Kidney (tissue), 14 donors: ENCODE measurements around the gene TBX10. TPM values are rescaled to one million over a fixed set of nuclear protein-coding genes. Genes with fewer than 3 reads are reported as not detected.
A peak's percentile ranks its signal among the peaks of the same experiment; 100 is the strongest.

Experiments used
- DNase-seq, 5 donors: peaks; one replicate each; pipeline ENCODE4 v3.0.0-alpha.2; 2013 to 2020
- FAIRE-seq: peaks from 2 replicates; lab custom pipeline; 2012; peaks lifted over from hg19 to GRCh38; lab: Jason Lieb, UNC
- H3K27ac ChIP-seq, 2 donors: one replicate each; pipeline ENCODE4 v1.7.0; 2013; ENCODE audit warnings: low read depth in 2 of 2, low read length in 2 of 2, inconsistent platforms in 1 of 2
- H3K27me3 ChIP-seq: one replicate; pipeline ENCODE4 v1.7.1; 2013; ENCODE audit warnings: low read length, inconsistent platforms; ENCODE audit not compliant: control insufficient read depth, insufficient read depth
- H3K36me3 ChIP-seq, 3 donors: one replicate each; pipeline versions ENCODE4 v1.7.0 to v1.7.1; 2013; ENCODE audit warnings: low read length in 3 of 3, control low read depth in 1 of 3, inconsistent platforms in 1 of 3; ENCODE audit not compliant: insufficient read depth in 3 of 3, control insufficient read depth in 2 of 3
- H3K4me1 ChIP-seq, 3 donors: one replicate each; pipeline versions ENCODE4 v1.7.0 to v1.7.1; 2013; ENCODE audit warnings: low read length in 3 of 3, inconsistent platforms in 1 of 3, low read depth in 1 of 3; ENCODE audit not compliant: control insufficient read depth in 2 of 3, insufficient read depth in 2 of 3
- H3K4me3 ChIP-seq, 3 donors: one replicate each; pipeline versions ENCODE4 v1.7.0 to v1.8.1; 2013; ENCODE audit warnings: low read length in 3 of 3, control low read depth in 1 of 3, inconsistent platforms in 1 of 3
- H3K9ac ChIP-seq, 3 donors: one replicate each; pipeline versions ENCODE4 v1.7.0 to v1.7.1; 2013; ENCODE audit warnings: low read length in 3 of 3, control low read depth in 1 of 3, inconsistent platforms in 1 of 3
- H3K9me3 ChIP-seq, 3 donors: one replicate each; pipeline versions ENCODE4 v1.7.0 to v1.7.1; 2013; ENCODE audit warnings: low read length in 3 of 3, control low read depth in 1 of 3, inconsistent platforms in 1 of 3; ENCODE audit not compliant: control insufficient read depth in 2 of 3, insufficient read depth in 1 of 3
- intact Hi-C: fragments of 100-400 bp; cut with DNase I; formaldehyde crosslinking; loops from one replicate; pipeline ENCODE4 v1.11.1; 2022
- polyA plus RNA-seq: library from polyadenylated mRNA; stranded (reverse); fragments of 350-450 nt; fragmentation: Illumina TruSeq; extraction: RNeasy Lipid Tissue Mini Kit (QIAGEN cat#74804); gene quantifications from one replicate; pipeline ENCODE4 v1.2.3, GENCODE V29; 2014; ENCODE audit warnings: low read depth, low replicate concordance; ENCODE audit not compliant: insufficient read depth
- total RNA-seq: library from RNA; stranded (reverse); fragmentation: NEBNext Ultra II Directional; extraction: Animal tissue kit (Norgen Biotek cat#: 25700); gene quantifications from one replicate; pipeline ENCODE4 v1.2.1, GENCODE V29; 2021
- TF ChIP-seq, protein P1 (sequence below): IDR thresholded peaks from 3 replicates; pipeline ENCODE4 v1.5.1; 2012; ENCODE audit warnings: mild to moderate bottlenecking, moderate library complexity, borderline replicate concordance; ENCODE audit not compliant: insufficient read depth; ENCODE audit errors: extremely low read depth
- donor health status: control.
- donor health status: control.
- donor health status: control.
- donor health status: control.
- donor health status: control.
- donor health status: DM: yes; HTN: yes; CAD: no.
- donor health status: Normal renal cell carcinoma (clear cell type).

The TBX10 gene
- total and polyA plus RNA-seq, 2 donors from 2014 or later: not detected

DNA sequence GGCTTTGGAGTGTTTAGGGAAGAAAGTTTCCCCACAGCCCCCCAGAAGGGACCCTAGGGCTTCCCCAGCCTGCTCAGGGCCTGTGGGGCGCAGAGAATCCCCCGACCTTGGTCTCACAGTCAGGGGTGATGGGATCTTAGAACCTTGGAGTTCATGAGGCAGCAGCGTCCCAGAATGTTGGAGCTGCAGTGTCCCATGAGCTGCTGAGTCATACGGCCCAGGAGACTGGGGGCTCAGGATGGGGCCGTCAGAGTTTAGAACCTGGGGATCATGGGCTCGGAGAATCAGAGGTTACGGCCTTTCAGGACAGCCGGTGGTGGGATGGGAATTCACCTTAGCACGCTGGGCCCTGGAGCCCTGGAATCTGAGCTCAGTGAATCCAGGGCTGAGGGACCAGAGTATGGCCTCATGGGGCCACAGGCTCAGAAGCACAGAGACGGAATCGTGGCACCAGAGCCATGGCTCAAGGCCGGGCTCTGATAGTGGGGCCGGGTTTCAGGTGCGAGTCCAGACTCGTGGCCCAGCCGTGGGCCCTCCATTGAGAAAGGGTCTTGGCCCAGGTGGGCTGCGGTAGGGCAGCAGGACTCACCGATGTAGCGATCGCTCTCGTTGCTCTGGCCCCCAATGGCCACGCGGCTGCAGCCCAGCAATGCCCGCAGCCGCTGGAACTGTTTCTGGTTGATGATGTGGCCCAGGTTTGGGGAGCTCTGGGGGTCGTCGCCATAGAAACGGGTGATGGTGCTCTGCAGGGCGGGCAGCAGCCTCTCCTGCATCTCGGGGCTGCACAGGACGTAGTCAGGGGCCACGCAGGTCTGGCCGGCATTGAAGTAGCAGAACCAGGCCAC, 25.4 kb upstream of the TBX10 start:
- FAIRE-seq: no peak
- no peak overlapping the region for H3K27ac ChIP-seq
- H3K9me3 ChIP-seq: no peaks in the 10 kb centered on the region
- H3K4me1 ChIP-seq: no peaks in the 10 kb centered on the region
- H3K4me3 ChIP-seq: no peak overlapping the region
- TF ChIP-seq, protein P1, sequence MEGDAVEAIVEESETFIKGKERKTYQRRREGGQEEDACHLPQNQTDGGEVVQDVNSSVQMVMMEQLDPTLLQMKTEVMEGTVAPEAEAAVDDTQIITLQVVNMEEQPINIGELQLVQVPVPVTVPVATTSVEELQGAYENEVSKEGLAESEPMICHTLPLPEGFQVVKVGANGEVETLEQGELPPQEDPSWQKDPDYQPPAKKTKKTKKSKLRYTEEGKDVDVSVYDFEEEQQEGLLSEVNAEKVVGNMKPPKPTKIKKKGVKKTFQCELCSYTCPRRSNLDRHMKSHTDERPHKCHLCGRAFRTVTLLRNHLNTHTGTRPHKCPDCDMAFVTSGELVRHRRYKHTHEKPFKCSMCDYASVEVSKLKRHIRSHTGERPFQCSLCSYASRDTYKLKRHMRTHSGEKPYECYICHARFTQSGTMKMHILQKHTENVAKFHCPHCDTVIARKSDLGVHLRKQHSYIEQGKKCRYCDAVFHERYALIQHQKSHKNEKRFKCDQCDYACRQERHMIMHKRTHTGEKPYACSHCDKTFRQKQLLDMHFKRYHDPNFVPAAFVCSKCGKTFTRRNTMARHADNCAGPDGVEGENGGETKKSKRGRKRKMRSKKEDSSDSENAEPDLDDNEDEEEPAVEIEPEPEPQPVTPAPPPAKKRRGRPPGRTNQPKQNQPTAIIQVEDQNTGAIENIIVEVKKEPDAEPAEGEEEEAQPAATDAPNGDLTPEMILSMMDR: no peak
- H3K36me3 ChIP-seq: no peaks in the 10 kb centered on the region
- H3K27me3 ChIP-seq: no peaks in the 10 kb centered on the region
- H3K9ac ChIP-seq: no peak overlapping the region
- intact Hi-C loops: no loop called here
- peak in 1 of 5 donors; percentile 29 for DNase-seq

GRCh38 chr11:67664213-67664585, 24.6 kb upstream of the TBX10 start:
- intact Hi-C loops: no loop called here
- no peak overlapping the region for H3K27ac ChIP-seq
- no peaks in the 10 kb centered on the region for H3K9me3 ChIP-seq
- FAIRE-seq: no peak
- H3K9ac ChIP-seq: no peak overlapping the region
- TF ChIP-seq, protein P1: no peak
- H3K4me3 ChIP-seq: no peak overlapping the region
- H3K4me1 ChIP-seq: no peaks in the 10 kb centered on the region
- DNase-seq: peak in 1 of 5 donors; percentile 27
- H3K27me3 ChIP-seq: no peaks in the 10 kb centered on the region
- no peaks in the 10 kb centered on the region for H3K36me3 ChIP-seq

- H3K27ac ChIP-seq: no peak overlapping the region
- intact Hi-C loops: no loop called here
- TF ChIP-seq, protein P1: no peak
- FAIRE-seq: no peak
- H3K4me3 ChIP-seq: no peak overlapping the region
- DNase-seq: no peak
- H3K27me3 ChIP-seq: no peaks in the 10 kb centered on the region
- H3K9me3 ChIP-seq: no peaks in the 10 kb centered on the region
- no peaks in the 10 kb centered on the region for H3K36me3 ChIP-seq
- no peaks in the 10 kb centered on the region for H3K4me1 ChIP-seq
- H3K9ac ChIP-seq: no peak overlapping the region
Observed at GRCh38 chr11:67663532-67664212, 24.1 kb upstream of the TBX10 start.
